HG03095 (cell line): Measurements from ENCODE around the gene PPP1R2C.

Experiments
- ATAC-seq: cut with Tn5 transposase; IDR thresholded peaks from one replicate; pipeline ENCODE4 v1.9.1; 2021; ENCODE audit warnings: moderate library complexity; ENCODE audit not compliant: unreplicated experiment

Gene PPP1R2C

GRCh38 chrX:42778096-42778495 lies at the start of gene PPP1R2C:
TSS of gene PPP1R2C (minus strand) at chrX:42778163. CDS start at chrX:42778079, 84 bp downstream.
- no peak for ATAC-seq

DNA sequence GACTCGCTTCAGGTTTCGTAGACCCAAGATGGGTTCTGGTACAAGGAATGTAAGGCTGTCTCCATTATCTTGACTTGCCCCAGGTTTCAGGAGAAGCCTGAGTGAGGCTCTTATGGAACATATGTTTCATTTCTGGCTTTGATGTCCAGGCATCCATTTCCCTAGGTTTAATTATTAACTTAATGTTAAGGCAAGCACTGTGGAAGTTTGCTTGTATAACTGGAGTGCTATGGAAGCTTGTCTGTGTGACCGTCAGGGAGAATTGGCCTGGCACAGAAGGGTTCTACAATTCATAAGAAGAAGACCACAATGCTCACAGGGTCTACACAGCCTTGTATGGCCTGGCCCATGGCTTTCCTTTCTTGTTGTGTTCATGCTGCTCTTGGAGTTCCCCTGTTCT lies 47.2 kb upstream of the PPP1R2C start:
- ATAC-seq: no peak

DNA sequence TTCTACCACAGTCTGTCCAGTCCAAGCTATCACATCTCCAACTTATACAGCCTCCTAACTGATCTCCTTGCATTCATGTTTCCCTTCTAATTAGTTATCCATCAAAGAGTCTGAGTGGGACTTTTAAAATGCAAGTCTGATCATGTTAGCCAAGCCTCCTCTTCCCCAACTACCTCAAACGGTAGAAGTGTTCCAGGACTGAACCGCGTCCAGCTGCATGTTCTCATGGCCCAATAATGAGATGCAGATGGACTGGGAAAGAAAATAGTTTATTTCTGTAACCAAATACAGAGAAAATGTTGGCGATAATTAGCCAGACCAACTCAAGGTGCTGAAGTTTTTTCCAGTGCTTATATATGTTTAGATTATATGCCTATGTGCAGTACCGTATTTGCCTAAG lies 46.6 kb upstream of the PPP1R2C start:
- no peak for ATAC-seq

DNA sequence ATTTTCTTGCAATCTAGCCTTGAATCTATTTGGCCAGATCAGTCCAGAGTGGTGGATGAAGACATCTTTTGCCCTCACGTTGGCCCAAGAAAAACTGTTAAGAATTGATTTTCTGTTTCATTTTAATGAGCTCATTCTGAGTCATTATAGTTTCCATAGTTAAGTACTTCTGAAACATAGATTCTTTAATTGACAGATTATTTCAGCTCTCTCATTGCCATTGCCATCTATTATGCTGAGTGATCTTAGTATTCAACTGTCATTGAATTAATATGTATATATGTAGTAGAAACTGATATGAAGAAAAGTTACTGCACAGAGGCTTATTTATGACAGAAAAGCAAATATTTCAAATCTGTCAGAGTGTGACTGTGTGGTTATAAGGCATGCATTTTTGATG lies 45.5 kb upstream of the PPP1R2C start:
- ATAC-seq: no peak

- no peak for ATAC-seq
These were observed 44.0 kb upstream of the PPP1R2C start for GRCh38 chrX:42821803-42822443.

DNA sequence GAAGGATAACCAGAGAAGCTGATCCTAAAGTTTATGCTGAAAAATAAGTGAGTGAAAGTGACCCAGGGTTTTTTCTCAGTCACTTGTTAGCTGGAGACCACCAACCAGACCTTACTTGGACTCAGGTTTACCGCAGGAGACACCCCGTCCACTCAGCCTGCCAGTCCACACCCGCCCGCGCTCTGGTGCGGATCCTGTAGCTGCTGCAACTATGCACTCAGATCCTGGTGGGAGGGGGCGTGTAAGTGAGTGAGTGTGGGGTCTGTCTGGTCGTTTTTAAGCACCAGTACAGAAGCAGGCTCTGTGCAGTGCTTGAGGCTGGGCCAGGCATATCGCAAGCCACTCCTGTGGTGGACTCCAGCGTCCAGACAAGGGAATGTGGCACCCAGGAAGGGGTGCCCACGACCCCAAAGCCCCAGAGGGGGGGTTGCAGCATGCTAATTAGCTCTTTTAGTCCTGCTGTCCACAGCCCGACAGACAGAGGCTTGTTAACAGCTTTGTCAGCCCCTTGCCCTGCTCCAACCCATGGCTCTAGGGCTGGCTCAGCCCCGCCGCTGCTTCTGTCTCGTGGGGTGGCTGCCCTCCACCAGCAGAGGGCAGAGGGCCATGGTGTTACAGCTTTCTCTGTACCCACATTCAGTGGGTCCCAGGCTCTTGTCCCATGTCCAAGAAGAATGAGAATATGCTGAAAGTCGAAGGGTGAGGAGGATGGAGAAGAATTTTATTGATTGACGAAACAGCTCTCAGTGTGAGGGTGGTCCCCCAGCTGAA lies 40.4 kb upstream of the PPP1R2C start:
- ATAC-seq: no peak

- ATAC-seq: no peak
These were observed 31.6 kb upstream of the PPP1R2C start for GRCh38 chrX:42809569-42809968.

DNA sequence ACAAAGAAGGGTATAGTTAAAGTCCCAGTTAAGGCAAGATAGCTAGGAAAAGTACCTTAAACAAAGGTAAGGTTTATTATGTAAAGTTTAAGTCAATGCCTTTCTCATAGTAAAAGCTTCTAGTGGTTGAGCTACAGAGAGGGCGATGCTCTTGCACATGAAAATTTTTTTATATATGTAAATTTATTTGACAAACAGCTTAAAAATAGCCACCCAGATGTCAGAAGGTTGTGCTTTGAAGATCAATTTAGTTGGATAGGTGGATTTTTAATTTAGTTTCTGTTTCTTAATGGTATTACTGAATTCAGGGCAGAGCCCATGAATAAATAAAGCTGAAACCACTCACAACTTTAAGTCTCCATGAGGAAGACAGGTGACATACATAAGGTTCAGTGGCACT lies 29.4 kb upstream of the PPP1R2C start:
- no peak for ATAC-seq

DNA sequence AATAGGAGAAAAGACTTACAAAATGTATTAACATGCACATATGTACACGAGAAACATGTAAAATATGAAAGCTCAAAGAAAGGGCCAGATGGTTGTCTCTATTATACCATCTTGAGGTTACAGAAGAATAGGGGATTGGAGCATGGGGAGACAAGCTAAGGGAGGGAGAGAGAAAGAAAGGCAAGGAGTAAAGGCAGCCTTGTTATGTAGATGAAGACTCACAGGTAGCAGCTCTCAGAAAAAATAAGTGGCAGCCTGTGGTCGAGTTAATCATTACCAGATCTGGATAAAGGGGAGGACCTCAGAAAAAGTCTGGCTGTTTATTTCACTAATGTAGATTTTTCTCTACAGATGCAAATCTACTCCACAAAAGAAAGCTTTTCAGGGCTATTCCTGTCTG lies 26.6 kb upstream of the PPP1R2C start:
- ATAC-seq: no peak

GRCh38 chrX:42803320-42803719 lies 25.4 kb upstream of the PPP1R2C start:
- no peak for ATAC-seq

DNA sequence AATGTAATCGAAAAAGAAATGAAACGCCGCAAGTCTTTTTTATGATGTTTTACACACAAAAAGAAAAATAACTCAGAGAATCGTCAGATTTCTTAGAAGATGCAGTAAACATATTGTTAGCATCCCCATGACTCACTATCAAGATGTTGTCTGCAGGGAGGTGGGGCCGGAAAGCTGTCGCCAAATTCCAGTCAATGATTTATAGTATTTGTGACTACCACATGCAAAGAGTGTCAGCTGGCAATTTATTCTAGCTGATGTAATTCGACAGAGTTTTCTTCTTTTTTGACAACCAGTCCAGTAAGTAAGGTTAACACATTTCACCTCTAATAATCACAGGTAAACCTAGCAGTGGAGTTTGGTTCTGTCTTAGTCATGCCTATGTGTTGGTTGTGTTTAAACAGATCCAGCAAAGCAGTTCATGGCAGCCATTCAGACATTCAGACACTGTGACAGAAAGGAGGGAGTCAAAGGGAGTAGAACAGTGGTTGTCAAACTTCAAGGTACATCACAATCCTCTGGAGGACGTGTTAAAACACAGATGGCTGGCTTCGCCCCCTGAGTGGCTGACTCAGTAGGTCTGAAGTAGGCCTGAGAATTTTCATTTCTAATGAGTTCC lies 19.8 kb upstream of the PPP1R2C start:
- ATAC-seq: no peak

GRCh38 chrX:42783451-42783850 lies 5.5 kb upstream of the PPP1R2C start:
- no peak for ATAC-seq

DNA sequence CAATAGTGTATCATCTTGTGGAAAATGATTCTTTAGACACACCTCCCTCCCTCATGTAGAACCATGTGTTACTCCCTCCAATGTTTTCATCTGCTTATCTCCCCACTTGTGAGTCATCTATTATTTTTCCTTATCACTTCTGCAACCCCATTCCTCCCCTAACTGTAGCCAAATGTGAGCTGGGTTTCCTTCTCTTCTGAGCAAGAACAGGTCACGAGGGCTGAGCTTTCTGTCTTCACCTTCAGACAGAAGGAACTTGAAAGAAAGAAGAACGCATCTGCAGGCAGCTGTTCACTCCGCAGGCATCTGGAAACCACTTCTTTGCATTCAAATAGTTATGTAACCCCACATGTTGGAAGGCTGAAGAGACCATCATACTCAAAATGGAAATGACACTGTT lies 1.8 kb downstream of the PPP1R2C start:
- ATAC-seq: peak; percentile 72

DNA sequence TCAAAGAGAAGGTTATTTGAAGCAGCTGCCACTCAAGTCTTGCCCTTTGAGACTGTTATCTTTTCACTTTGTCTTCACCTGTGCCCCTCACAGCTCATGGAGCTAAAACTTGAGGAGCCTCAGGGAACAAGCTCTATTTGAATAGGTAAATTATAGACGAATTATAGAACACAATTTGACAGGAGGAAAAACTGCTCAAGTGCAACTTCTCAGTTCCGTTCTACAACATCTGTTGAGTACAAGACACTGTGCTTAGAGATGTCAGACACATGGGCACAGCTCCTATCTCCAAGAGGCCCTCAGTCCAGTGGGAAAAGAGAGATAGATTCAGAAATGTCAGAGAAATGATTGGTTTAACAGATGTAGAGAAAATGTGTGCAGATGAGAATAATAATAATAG lies 5.1 kb downstream of the PPP1R2C start:
- no peak for ATAC-seq

DNA sequence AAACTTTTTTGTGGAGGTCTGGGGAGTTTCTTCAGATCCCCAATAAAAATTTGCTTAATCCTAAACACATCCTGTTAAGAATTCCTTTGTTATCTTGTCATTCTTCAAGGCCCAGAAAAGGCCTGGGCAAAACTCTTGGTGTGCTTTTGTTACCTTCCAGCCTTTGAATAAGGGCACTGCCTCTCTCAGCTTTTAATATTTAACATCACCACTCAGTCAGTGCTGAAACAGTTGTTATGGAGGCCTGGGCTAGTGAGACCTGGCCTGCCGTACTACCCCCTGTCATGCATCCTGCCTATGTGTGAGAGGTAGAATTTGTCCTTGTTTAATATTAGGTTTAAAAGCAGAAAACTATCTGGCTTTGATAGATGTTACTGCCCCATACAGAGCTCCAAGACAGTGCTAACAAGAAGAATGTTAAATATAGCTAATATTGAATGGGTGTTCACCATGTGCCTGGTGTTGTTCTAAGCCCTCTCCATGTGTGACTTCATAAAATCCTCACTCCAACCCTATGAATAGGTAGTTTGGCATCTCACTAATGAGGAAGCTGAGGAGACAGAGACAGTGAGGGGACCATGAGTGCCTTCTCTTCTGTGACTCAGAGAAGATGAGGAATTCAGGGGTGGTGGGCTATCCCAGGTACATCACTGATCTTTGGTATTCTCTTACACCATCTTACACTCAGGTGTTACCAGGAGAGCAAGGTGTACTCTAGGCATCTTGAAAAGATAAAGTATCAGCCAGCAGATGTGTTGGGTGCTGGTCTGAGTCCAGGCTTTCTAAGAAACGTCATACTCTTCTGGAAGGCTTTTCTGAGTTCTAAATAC lies 6.2 kb downstream of the PPP1R2C start:
- no peak for ATAC-seq

- ATAC-seq: no peak
These were observed 7.4 kb downstream of the PPP1R2C start for GRCh38 chrX:42770566-42770965.

DNA sequence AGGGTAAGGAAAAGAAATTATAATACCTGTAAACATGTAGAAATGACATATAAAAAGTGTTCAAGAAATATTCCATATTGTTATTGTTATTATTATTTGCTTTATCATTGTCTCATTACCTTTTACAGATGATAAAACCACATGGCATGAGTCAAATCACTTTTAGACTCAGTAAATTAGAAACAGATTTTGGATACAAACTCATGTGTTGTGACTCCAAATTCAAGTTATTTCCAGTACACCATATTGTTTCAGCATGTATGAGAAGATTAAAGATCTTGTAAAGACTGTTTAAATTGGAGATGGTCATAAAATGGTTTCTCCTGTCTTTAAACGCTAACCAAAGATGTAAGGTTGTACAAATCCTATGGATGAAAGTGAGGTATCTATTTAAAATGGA lies 18.1 kb downstream of the PPP1R2C start:
- ATAC-seq: no peak

DNA sequence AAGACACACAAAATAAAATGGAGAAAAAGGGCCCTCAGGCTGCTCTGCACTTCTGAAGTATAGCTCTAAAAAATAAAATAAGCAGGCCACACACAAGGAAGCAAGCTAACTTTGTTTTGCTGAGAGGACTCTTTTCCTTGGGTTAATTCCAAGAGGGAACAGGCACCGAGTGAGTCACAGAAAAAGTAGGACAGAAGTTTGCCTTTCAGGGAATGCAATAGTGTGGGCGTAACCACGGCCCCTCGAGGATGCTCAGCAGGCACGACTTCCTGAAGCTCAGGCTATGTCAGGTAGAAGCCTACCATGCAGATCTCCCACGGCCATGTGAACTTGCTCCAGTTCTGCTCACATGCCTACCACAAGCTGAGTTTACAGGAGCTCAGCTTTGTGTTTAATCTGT lies 22.1 kb downstream of the PPP1R2C start:
- ATAC-seq: no peak

- no peak for ATAC-seq
These were observed 23.4 kb downstream of the PPP1R2C start for GRCh38 chrX:42754603-42755002.

DNA sequence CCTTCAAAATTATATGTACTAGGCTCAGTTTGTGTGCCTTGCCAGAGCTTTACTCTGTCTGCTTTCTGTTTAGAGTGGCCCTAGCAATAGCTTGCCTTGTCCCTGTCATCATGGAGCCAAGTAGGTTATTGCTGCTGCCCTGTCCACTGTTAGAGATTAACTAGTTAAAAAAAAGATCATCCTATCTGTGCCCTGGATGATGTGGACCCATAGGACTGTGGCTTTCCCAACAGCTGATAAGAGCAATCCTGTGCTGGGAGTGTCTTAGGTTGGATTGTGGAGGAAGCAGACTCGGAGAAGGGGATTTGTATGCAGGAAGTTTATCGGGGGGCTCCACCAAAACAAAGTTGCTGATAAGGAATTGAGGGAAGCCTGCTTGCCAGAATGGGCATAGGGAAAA lies 23.8 kb downstream of the PPP1R2C start:
- ATAC-seq: no peak

GRCh38 chrX:42752730-42753129 lies 25.2 kb downstream of the PPP1R2C start:
- ATAC-seq: no peak
